Fibroblast of lung (primary cell): ENCODE results near the gene TNFAIP8L1. TPM values are rescaled to one million over a fixed set of nuclear protein-coding genes. Genes with fewer than 3 reads are reported as not detected.

Experiments used
- DNase-seq, 2 donors: peaks; one replicate each; pipeline versions ENCODE4 v3.0.0 to v3.0.0-alpha.2; 2010; ENCODE audit warnings: low read depth in 2 of 2
- H2AFZ ChIP-seq: 2 replicates; pipeline ENCODE4 v1.5.1; 2012; ENCODE audit warnings: low read length, control low read depth, inconsistent platforms
- H3K27ac ChIP-seq: 2 replicates; pipeline ENCODE4 v1.5.1; 2011; ENCODE audit warnings: low read length, control low read depth; ENCODE audit not compliant: insufficient read depth
- H3K27me3 ChIP-seq: 2 replicates; pipeline ENCODE4 v1.5.1; 2011; ENCODE audit warnings: mild to moderate bottlenecking, low read length; ENCODE audit not compliant: control insufficient read depth, insufficient read depth
- H3K36me3 ChIP-seq: 2 replicates; pipeline ENCODE4 v1.5.1; 2011; ENCODE audit warnings: low read length; ENCODE audit not compliant: control insufficient read depth, insufficient read depth
- H3K4me1 ChIP-seq: 2 replicates; pipeline ENCODE4 v1.5.1; 2011; ENCODE audit warnings: low read length; ENCODE audit not compliant: control insufficient read depth, insufficient read depth; ENCODE audit errors: extremely low read depth
- H3K4me2 ChIP-seq: 2 replicates; pipeline ENCODE4 v1.5.1; 2011; ENCODE audit warnings: low read length, control low read depth; ENCODE audit not compliant: insufficient read depth; ENCODE audit errors: extremely low read depth
- H3K4me3 ChIP-seq, 4 experiments: fragments of 200-600 bp in 1 of 4; sonication (generic) in 1 of 4; replicated peaks in 1 of 4; 2 replicates each; pipeline ENCODE4 v1.5.1; 2011 to 2016; ENCODE audit warnings: low read length in 4 of 4, low read depth in 3 of 4, mild to moderate bottlenecking in 3 of 4, control low read depth in 2 of 4, inconsistent platforms in 1 of 4, mixed read lengths in 1 of 4; ENCODE audit not compliant: insufficient read depth in 1 of 4; ENCODE audit errors: control extremely low read depth in 1 of 4
- H3K79me2 ChIP-seq: 2 replicates; pipeline ENCODE4 v1.5.1; 2012; ENCODE audit warnings: mild to moderate bottlenecking, low read length, inconsistent platforms; ENCODE audit not compliant: control insufficient read depth, insufficient read depth
- H3K9ac ChIP-seq: 2 replicates; pipeline ENCODE4 v1.5.1; 2011; ENCODE audit warnings: mild to moderate bottlenecking, low read length, control low read depth; ENCODE audit not compliant: insufficient read depth
- H3K9me3 ChIP-seq: 2 replicates; pipeline ENCODE4 v1.5.1; 2012; ENCODE audit warnings: low read depth, low read length; ENCODE audit not compliant: control insufficient read depth, insufficient read depth
- H4K20me1 ChIP-seq: 2 replicates; pipeline ENCODE4 v1.5.1; 2011; ENCODE audit warnings: low read length; ENCODE audit not compliant: control insufficient read depth, insufficient read depth; ENCODE audit errors: extremely low read depth
- CTCF ChIP-seq, 2 donors: IDR thresholded peaks in 1 of 2; conservative IDR thresholded peaks in 1 of 2; 1 replicate in 1 of 2; 2 replicates in 1 of 2; pipeline ENCODE4 v1.5.1; 2011 to 2012; ENCODE audit warnings: low read length in 2 of 2, control low read depth in 1 of 2, inconsistent platforms in 1 of 2, low read depth in 1 of 2, mild to moderate bottlenecking in 1 of 2
- EZH2 ChIP-seq: IDR thresholded peaks from 2 replicates; pipeline ENCODE4 v1.5.1; 2012; ENCODE audit warnings: low read length, control low read depth, mild to moderate bottlenecking; ENCODE audit errors: missing control alignments
- polyA plus RNA-seq, 2 donors: library from polyadenylated mRNA; depleted of rRNA in 1 of 2; stranded (reverse) in 1 of 2; unstranded in 1 of 2; fragments of >200 nt; gene quantifications; 2 replicates each; pipeline ENCODE4 v1.2.1, GENCODE V29; 2011 to 2012; ENCODE audit warnings: missing spikeins in 1 of 2
- total RNA-seq: library from RNA; depleted of rRNA; stranded (reverse); fragments of >200 nt; gene quantifications from 2 replicates; pipeline ENCODE4 v1.2.1, GENCODE V29; 2014

TNFAIP8L1 gene
- total and polyA plus RNA-seq, 2 donors (not counting 1 experiment from before 2014, with no cell fraction given): 2.3 to 4.0 TPM

GRCh38 chr19:4693471-4694121 is 54.3 kb downstream of the TNFAIP8L1 start:
- Histone ChIP-seq H3K9me3 (no peaks in the 10 kb centered on the region), H3K4me1 (peaks cover 9% of the 10 kb centered on the region), H3K4me2 (no peak overlapping the region), H3K27ac (peak overlapping the region; percentile 17), H4K20me1 (no peaks in the 10 kb centered on the region), H2AFZ (no peak overlapping the region), H3K79me2 (no peaks in the 10 kb centered on the region), H3K4me3 (no peak overlapping the region), H3K9ac (no peak overlapping the region), H3K36me3 (peaks cover 38% of the 10 kb centered on the region), H3K27me3 (no peaks in the 10 kb centered on the region)
- no peak for TF ChIP-seq CTCF (conservative IDR thresholded peaks at IDR 0.05 in 1 of 2, IDR thresholded peaks at IDR 0.05 in 1 of 2; ENCODE audit: low read depth in 1 of 2, low read length in 2 of 2)
- TF ChIP-seq EZH2: no peak
- DNase-seq: no peak

- Histone ChIP-seq H3K4me3 (peak overlapping the region in 1 of 4 experiments; percentile 26), H3K36me3 (peaks cover 32% of the 10 kb centered on the region), H3K4me1 (peaks cover 9% of the 10 kb centered on the region)
Measured at GRCh38 chr19:4694211-4694987, 55.1 kb downstream of the TNFAIP8L1 start.

More at GRCh38 chr19:4694211-4694987, 55.1 kb downstream of the TNFAIP8L1 start:
- Histone ChIP-seq H3K27ac (peak overlapping the region; percentile 17), H3K9ac (no peak overlapping the region), H3K9me3 (no peaks in the 10 kb centered on the region), H2AFZ (no peak overlapping the region), H3K4me2 (no peak overlapping the region), H3K79me2 (no peaks in the 10 kb centered on the region), H4K20me1 (no peaks in the 10 kb centered on the region), H3K27me3 (no peaks in the 10 kb centered on the region)
- peak; percentile 98 to 99 for DNase-seq
- TF ChIP-seq CTCF (conservative IDR thresholded peaks at IDR 0.05 in 1 of 2, IDR thresholded peaks at IDR 0.05 in 1 of 2; ENCODE audit: low read depth in 1 of 2, low read length in 2 of 2) (no peak), EZH2 (no peak)
